ENCODE results near the gene MKKS.

DNA sequence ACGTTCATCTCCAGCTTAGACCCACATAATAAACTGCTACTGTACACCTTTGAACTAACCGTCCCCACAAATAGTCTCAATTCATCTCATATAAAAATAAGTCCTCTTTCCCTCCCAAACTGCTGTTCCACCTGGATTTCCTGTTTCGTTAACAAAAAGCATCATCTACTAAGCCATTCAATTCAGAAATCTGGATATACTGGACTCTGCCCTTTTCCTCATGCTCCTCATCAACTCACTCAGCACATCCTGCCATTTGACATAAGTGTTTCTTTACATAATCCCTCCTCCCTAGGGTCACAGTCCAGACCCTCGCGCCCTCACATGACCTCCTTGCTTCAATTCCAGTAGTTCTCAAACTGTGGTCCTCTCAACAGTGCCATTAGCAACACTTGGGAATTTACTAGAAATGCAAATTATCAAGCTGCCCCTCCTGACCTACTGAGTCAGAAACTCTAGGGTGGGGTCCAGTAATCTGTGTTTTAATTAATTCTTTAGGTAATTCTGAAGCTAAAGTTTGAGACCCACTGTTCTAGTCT, 4.5 kb downstream of the MKKS start:
- TF ChIP-seq, protein P1, sequence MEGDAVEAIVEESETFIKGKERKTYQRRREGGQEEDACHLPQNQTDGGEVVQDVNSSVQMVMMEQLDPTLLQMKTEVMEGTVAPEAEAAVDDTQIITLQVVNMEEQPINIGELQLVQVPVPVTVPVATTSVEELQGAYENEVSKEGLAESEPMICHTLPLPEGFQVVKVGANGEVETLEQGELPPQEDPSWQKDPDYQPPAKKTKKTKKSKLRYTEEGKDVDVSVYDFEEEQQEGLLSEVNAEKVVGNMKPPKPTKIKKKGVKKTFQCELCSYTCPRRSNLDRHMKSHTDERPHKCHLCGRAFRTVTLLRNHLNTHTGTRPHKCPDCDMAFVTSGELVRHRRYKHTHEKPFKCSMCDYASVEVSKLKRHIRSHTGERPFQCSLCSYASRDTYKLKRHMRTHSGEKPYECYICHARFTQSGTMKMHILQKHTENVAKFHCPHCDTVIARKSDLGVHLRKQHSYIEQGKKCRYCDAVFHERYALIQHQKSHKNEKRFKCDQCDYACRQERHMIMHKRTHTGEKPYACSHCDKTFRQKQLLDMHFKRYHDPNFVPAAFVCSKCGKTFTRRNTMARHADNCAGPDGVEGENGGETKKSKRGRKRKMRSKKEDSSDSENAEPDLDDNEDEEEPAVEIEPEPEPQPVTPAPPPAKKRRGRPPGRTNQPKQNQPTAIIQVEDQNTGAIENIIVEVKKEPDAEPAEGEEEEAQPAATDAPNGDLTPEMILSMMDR (IDR thresholded peaks at IDR 0.05; ENCODE audit: low read depth, low read length) = no peak
- TF ChIP-seq EZH2phosphoT487 (IDR thresholded peaks at IDR 0.05; ENCODE audit: low read depth) = no peak
